ENCODE data around the gene PTPRN2. TPM values are rescaled to one million over a fixed set of nuclear protein-coding genes. Genes with fewer than 3 reads are reported as not detected.

PTPRN2 gene
- total and polyA plus RNA-seq, 2 donors (not counting 3 experiments of a cell fraction or from before 2014, with no cell fraction given): 0.62 to 0.88 TPM

GRCh38 chr7:158563051-158563450 is 24.6 kb downstream of the PTPRN2 start:
- Histone ChIP-seq H3K9me1 (replicated peaks; ENCODE audit: control insufficient read depth, extremely low read depth, insufficient read depth, low read length) (no peaks in the 10 kb centered on the region), H3K4me1 (ENCODE audit: control insufficient read depth, extremely low read depth, insufficient read depth, low read length) (no peaks in the 10 kb centered on the region), H2AFZ (ENCODE audit: low read depth, low read length) (no peak overlapping the region), H3K9me3 (replicated peaks; ENCODE audit: control insufficient read depth, insufficient read depth, low read length) (no peaks in the 10 kb centered on the region), H3K4me2 (ENCODE audit: insufficient read depth, low read length) (no peak overlapping the region), H3K36me3 (ENCODE audit: control insufficient read depth in 2 of 2, extremely low read depth in 1 of 2, insufficient read depth in 2 of 2, low read length in 2 of 2) (no peaks in the 10 kb centered on the region), H3K4me3 (replicated peaks in 1 of 3; ENCODE audit: insufficient read depth in 1 of 3, low read depth in 1 of 3, low read length in 3 of 3) (no peak overlapping the region), H4K20me1 (replicated peaks; ENCODE audit: control insufficient read depth, extremely low read depth, insufficient read depth, low read length) (no peaks in the 10 kb centered on the region), H3K79me2 (ENCODE audit: control insufficient read depth, insufficient read depth, low read length) (no peaks in the 10 kb centered on the region), H3K9ac (replicated peaks; ENCODE audit: extremely low read depth, insufficient read depth, low read length) (no peak overlapping the region), H3K27me3 (ENCODE audit: control insufficient read depth in 2 of 2, insufficient read depth in 2 of 2, low read length in 2 of 2) (no peaks in the 10 kb centered on the region), H3K27ac (ENCODE audit: insufficient read depth, low read depth, low read length) (no peak overlapping the region)
- POLR2A ChIA-PET: no interaction called here
- no TSS peak for BruUV-seq (replicated peaks)
- intact Hi-C loops (cut with micrococcal nuclease) (no loop called here), dilution Hi-C loops (cut with MboI; ENCODE audit: extremely low pct_ligation_motif_present, low sequenced_read_pairs) (no loop called here)
- DNase-seq (ENCODE audit: low read depth, low spot score): no peak
- CTCF ChIA-PET: no interaction called here
- TF ChIP-seq JUN (IDR thresholded peaks at IDR 0.05; ENCODE audit: borderline replicate concordance, insufficient read depth, insufficient read length, low read depth) (no peak), POLR2AphosphoS5 (IDR thresholded peaks at IDR 0.05; ENCODE audit: insufficient read depth, low read depth, low read length) (no peak), GATA2 (IDR thresholded peaks at IDR 0.05; ENCODE audit: insufficient read depth, insufficient read length, low read depth, low read length) (no peak), MYC (IDR thresholded peaks at IDR 0.05; ENCODE audit: low read depth, low read length) (no peak), EZH2 (IDR thresholded peaks at IDR 0.05; ENCODE audit: borderline replicate concordance, low read depth, low read length, severe bottlenecking) (no peak), POLR2A (IDR thresholded peaks at IDR 0.05; ENCODE audit: low read depth, low read length) (no peak), CTCF (IDR thresholded peaks at IDR 0.05; ENCODE audit: extremely low read depth in 1 of 2, insufficient read depth in 1 of 2, low read depth in 1 of 2, low read length in 2 of 2) (no peak)
- FAIRE-seq: no peak

GRCh38 chr7:158562517-158562916 is 25.1 kb downstream of the PTPRN2 start:
- H4K20me1 ChIP-seq (replicated peaks; ENCODE audit: control insufficient read depth, extremely low read depth, insufficient read depth, low read length): no peaks in the 10 kb centered on the region
- H3K9ac ChIP-seq (replicated peaks; ENCODE audit: extremely low read depth, insufficient read depth, low read length): no peak overlapping the region
- CTCF ChIA-PET: no interaction called here
- POLR2A ChIA-PET: no interaction called here
- no TSS peak for BruUV-seq (replicated peaks)
- intact Hi-C loops (cut with micrococcal nuclease) (no loop called here), dilution Hi-C loops (cut with MboI; ENCODE audit: extremely low pct_ligation_motif_present, low sequenced_read_pairs) (no loop called here)
- H3K4me3 ChIP-seq (replicated peaks in 1 of 3; ENCODE audit: insufficient read depth in 1 of 3, low read depth in 1 of 3, low read length in 3 of 3): no peak overlapping the region
- H3K79me2 ChIP-seq (ENCODE audit: control insufficient read depth, insufficient read depth, low read length): no peaks in the 10 kb centered on the region
- no peak overlapping the region for H2AFZ ChIP-seq (ENCODE audit: low read depth, low read length)
- no peaks in the 10 kb centered on the region for H3K4me1 ChIP-seq (ENCODE audit: control insufficient read depth, extremely low read depth, insufficient read depth, low read length)
- FAIRE-seq (no peak), DNase-seq (ENCODE audit: low read depth, low spot score) (no peak)
- H3K27me3 ChIP-seq (ENCODE audit: control insufficient read depth in 2 of 2, insufficient read depth in 2 of 2, low read length in 2 of 2): no peaks in the 10 kb centered on the region
- no peaks in the 10 kb centered on the region for H3K9me1 ChIP-seq (replicated peaks; ENCODE audit: control insufficient read depth, extremely low read depth, insufficient read depth, low read length)
- H3K9me3 ChIP-seq (replicated peaks; ENCODE audit: control insufficient read depth, insufficient read depth, low read length): no peaks in the 10 kb centered on the region
- H3K36me3 ChIP-seq (ENCODE audit: control insufficient read depth in 2 of 2, extremely low read depth in 1 of 2, insufficient read depth in 2 of 2, low read length in 2 of 2): no peaks in the 10 kb centered on the region
- no peak for TF ChIP-seq EZH2 (IDR thresholded peaks at IDR 0.05; ENCODE audit: borderline replicate concordance, low read depth, low read length, severe bottlenecking)
- no peak for TF ChIP-seq GATA2 (IDR thresholded peaks at IDR 0.05; ENCODE audit: insufficient read depth, insufficient read length, low read depth, low read length)
- no peak for TF ChIP-seq CTCF (IDR thresholded peaks at IDR 0.05; ENCODE audit: extremely low read depth in 1 of 2, insufficient read depth in 1 of 2, low read depth in 1 of 2, low read length in 2 of 2)
- TF ChIP-seq POLR2AphosphoS5 (IDR thresholded peaks at IDR 0.05; ENCODE audit: insufficient read depth, low read depth, low read length): no peak
- no peak for TF ChIP-seq MAX (IDR thresholded peaks at IDR 0.05; ENCODE audit: insufficient read depth, insufficient read length)
- no peak for TF ChIP-seq POLR2A (IDR thresholded peaks at IDR 0.05; ENCODE audit: low read depth, low read length)
- TF ChIP-seq JUN (IDR thresholded peaks at IDR 0.05; ENCODE audit: borderline replicate concordance, insufficient read depth, insufficient read length, low read depth): no peak
- no peak for TF ChIP-seq MYC (IDR thresholded peaks at IDR 0.05; ENCODE audit: low read depth, low read length)
- no peak overlapping the region for H3K4me2 ChIP-seq (ENCODE audit: insufficient read depth, low read length)
- no peak overlapping the region for H3K27ac ChIP-seq (ENCODE audit: insufficient read depth, low read depth, low read length)

Data from endothelial cell of umbilical vein (primary cell).